CD4-positive, alpha-beta T cell (primary cell): ENCODE data around the gene NAPB. TPM values are rescaled to one million over a fixed set of nuclear protein-coding genes. Genes with fewer than 3 reads are reported as not detected.

Experiments used
- ATAC-seq: fragments of 200-7000 bp; cut with Tn5 transposase; one replicate; pipeline ENCODE4 v1.10.0; 2022; ENCODE audit warnings: mild to moderate bottlenecking; ENCODE audit not compliant: poor library complexity
- CTCF ChIA-PET: fragments of 350-600 bp; sonication (Branson Sonifier 250); formaldehyde crosslinking; loops from one replicate; lab custom pipeline; 2021; ENCODE audit warnings: antibody characterized with exemption, inconsistent platforms; lab: Charles Lee
- POLR2A ChIA-PET: fragments of 350-600 bp; sonication (Branson Sonifier 250); formaldehyde crosslinking; loops from one replicate; lab custom pipeline; 2021; ENCODE audit warnings: antibody characterized with exemption, inconsistent platforms; lab: Charles Lee
- DNase-seq, 14 experiments: peaks; one replicate each; pipeline ENCODE4 v3.0.0-alpha.2; 2013 to 2020; ENCODE audit warnings: mixed read lengths in 2 of 14
- H3K27ac ChIP-seq, 2 donors: one replicate each; pipeline versions ENCODE4 v1.5.1 to v1.7.0; 2013; ENCODE audit warnings: low read length in 2 of 2, low read depth in 1 of 2, mild to moderate bottlenecking in 1 of 2
- H3K27me3 ChIP-seq, 2 experiments: 1 replicate in 1 of 2; 2 replicates in 1 of 2; pipeline versions ENCODE4 v1.6.1 to v1.7.0; 2013; ENCODE audit warnings: low read length in 2 of 2, control low read depth in 1 of 2, mild to moderate bottlenecking in 1 of 2, moderate library complexity in 1 of 2; ENCODE audit not compliant: insufficient read depth in 2 of 2, control insufficient read depth in 1 of 2
- H3K36me3 ChIP-seq: one replicate; pipeline ENCODE4 v1.6.1; 2013; ENCODE audit warnings: low read length, control low read depth; ENCODE audit not compliant: insufficient read depth
- H3K4me1 ChIP-seq: one replicate; pipeline ENCODE4 v1.6.1; 2013; ENCODE audit warnings: low read length, control low read depth; ENCODE audit not compliant: insufficient read depth
- H3K4me3 ChIP-seq: one replicate; pipeline ENCODE4 v1.5.1; 2013; ENCODE audit warnings: mild to moderate bottlenecking, low read length, moderate library complexity
- H3K9me3 ChIP-seq, 2 experiments: 1 replicate in 1 of 2; 2 replicates in 1 of 2; pipeline versions ENCODE4 v1.6.1 to v1.7.0; 2013; ENCODE audit warnings: low read length in 2 of 2, mild to moderate bottlenecking in 2 of 2, control low read depth in 1 of 2, moderate library complexity in 1 of 2; ENCODE audit not compliant: control insufficient read depth in 1 of 2, insufficient read depth in 1 of 2
- H3K27ac Mint-ChIP-seq: one replicate; pipeline ENCODE4 v1.8.0; 2020; ENCODE audit warnings: mixed read lengths
- H3K27me3 Mint-ChIP-seq: one replicate; pipeline ENCODE4 v1.8.0; 2021; ENCODE audit warnings: mixed read lengths
- H3K36me3 Mint-ChIP-seq: one replicate; pipeline ENCODE4 v1.8.0; 2021; ENCODE audit warnings: low read depth, mixed read lengths
- H3K4me1 Mint-ChIP-seq: one replicate; pipeline ENCODE4 v1.8.0; 2021; ENCODE audit warnings: low read depth, mixed read lengths
- H3K4me3 Mint-ChIP-seq: one replicate; pipeline ENCODE4 v1.8.0; 2020; ENCODE audit warnings: mild to moderate bottlenecking, mixed read lengths
- H3K9me3 Mint-ChIP-seq: one replicate; pipeline ENCODE4 v1.8.0; 2020; ENCODE audit warnings: mixed read lengths
- intact Hi-C, 2 experiments: fragments of 100-400 bp; cut with DNase I in 1 of 2; cut with micrococcal nuclease in 1 of 2; formaldehyde crosslinking; loops; one replicate each; pipeline versions ENCODE4 v1.15.1 to v1.9.0; 2023 to 2025; cut with DNase I, micrococcal nuclease
- total RNA-seq, 174 experiments: library from RNA in 2 of 174; stranded (reverse) in 2 of 174; gene quantifications; one replicate each; pipeline ENCODE4 v1.2.3 and lab custom pipeline; 2021 to 2026
- TF ChIP-seq, protein P1 (sequence below): fragments of 200-600 bp; IDR thresholded peaks from one replicate; pipeline ENCODE4 v1.8.0; 2022; ENCODE audit warnings: antibody characterized with exemption, mild to moderate bottlenecking

The NAPB gene
- total RNA-seq, 2 experiments from 2014 or later: 7.5 to 8.9 TPM

DNA sequence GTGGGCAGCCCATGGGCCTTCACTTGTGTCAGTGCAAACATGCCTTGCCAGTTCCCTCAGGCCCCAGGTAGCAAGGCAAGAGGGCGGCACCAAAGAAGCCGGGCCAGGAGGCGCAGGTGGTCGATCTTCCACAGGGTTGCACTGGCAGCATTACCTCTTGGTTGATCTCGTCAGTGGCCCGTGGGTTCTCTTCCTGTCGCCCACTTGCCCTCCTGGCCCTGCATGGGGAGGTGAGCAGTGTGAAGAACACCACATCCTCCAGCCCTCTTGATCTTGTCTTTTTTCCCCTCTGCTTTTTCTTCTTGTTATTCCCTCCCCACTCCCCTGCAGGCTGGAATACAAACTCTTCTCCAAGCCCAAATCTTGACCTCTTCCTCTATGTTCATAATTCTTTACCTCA lies 34.4 kb upstream of the NAPB start:
- no peaks in the 10 kb centered on the region for H3K27me3 ChIP-seq
- H3K27me3 Mint-ChIP-seq: no peaks in the 10 kb centered on the region
- intact Hi-C loops: no loop called here
- H3K9me3 Mint-ChIP-seq: no peaks in the 10 kb centered on the region
- no peak overlapping the region for H3K4me3 ChIP-seq
- H3K36me3 ChIP-seq: no peaks in the 10 kb centered on the region
- H3K36me3 Mint-ChIP-seq: no peaks in the 10 kb centered on the region
- peak in 1 of 14 experiments; percentile 42 for DNase-seq
- no peak overlapping the region for H3K27ac Mint-ChIP-seq
- POLR2A ChIA-PET: no interaction called here
- H3K4me1 ChIP-seq: peaks cover 13% of the 10 kb centered on the region
- H3K27ac ChIP-seq: no peak overlapping the region
- ATAC-seq: no peak
- peaks cover 14% of the 10 kb centered on the region for H3K4me1 Mint-ChIP-seq
- H3K9me3 ChIP-seq: peaks cover 0 to 3% of the 10 kb centered on the region in 2 experiments
- no peak overlapping the region for H3K4me3 Mint-ChIP-seq
- TF ChIP-seq, protein P1, sequence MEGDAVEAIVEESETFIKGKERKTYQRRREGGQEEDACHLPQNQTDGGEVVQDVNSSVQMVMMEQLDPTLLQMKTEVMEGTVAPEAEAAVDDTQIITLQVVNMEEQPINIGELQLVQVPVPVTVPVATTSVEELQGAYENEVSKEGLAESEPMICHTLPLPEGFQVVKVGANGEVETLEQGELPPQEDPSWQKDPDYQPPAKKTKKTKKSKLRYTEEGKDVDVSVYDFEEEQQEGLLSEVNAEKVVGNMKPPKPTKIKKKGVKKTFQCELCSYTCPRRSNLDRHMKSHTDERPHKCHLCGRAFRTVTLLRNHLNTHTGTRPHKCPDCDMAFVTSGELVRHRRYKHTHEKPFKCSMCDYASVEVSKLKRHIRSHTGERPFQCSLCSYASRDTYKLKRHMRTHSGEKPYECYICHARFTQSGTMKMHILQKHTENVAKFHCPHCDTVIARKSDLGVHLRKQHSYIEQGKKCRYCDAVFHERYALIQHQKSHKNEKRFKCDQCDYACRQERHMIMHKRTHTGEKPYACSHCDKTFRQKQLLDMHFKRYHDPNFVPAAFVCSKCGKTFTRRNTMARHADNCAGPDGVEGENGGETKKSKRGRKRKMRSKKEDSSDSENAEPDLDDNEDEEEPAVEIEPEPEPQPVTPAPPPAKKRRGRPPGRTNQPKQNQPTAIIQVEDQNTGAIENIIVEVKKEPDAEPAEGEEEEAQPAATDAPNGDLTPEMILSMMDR: no peak
- CTCF ChIA-PET: no interaction called here

DNA sequence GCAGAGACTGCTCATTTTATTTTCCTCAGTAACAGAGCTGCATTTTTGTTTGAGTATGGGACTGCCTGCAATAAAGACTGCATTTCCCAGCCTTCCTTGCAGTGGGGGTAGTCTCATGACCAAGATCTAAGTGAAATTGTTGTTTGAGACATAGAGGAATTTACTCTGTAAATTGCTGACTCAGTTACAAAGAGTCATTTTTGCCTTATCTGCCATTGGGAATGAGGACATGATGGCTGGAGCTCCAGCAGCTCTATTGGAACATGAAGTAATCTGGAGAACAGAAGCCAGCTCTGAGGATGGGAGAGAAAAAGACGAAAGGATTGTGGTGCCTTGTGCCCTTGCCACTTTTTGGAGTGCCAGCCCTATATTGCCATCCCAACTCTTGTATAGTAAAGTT lies 33.5 kb upstream of the NAPB start:
- Histone ChIP-seq H3K27me3 (no peaks in the 10 kb centered on the region), H3K4me3 (no peak overlapping the region), H3K9me3 (peaks cover 0 to 3% of the 10 kb centered on the region in 2 experiments), H3K4me1 (peaks cover 13% of the 10 kb centered on the region), H3K36me3 (no peaks in the 10 kb centered on the region), H3K27ac (no peak overlapping the region)
- Mint-ChIP-seq H3K27ac (no peak overlapping the region), H3K9me3 (no peaks in the 10 kb centered on the region), H3K4me3 (no peak overlapping the region), H3K4me1 (peaks cover 14% of the 10 kb centered on the region), H3K36me3 (no peaks in the 10 kb centered on the region), H3K27me3 (no peaks in the 10 kb centered on the region)
- POLR2A ChIA-PET: no interaction called here
- CTCF ChIA-PET: no interaction called here
- DNase-seq (no peak), ATAC-seq (no peak)
- intact Hi-C loops: no loop called here
- TF ChIP-seq, protein P1: no peak

DNA sequence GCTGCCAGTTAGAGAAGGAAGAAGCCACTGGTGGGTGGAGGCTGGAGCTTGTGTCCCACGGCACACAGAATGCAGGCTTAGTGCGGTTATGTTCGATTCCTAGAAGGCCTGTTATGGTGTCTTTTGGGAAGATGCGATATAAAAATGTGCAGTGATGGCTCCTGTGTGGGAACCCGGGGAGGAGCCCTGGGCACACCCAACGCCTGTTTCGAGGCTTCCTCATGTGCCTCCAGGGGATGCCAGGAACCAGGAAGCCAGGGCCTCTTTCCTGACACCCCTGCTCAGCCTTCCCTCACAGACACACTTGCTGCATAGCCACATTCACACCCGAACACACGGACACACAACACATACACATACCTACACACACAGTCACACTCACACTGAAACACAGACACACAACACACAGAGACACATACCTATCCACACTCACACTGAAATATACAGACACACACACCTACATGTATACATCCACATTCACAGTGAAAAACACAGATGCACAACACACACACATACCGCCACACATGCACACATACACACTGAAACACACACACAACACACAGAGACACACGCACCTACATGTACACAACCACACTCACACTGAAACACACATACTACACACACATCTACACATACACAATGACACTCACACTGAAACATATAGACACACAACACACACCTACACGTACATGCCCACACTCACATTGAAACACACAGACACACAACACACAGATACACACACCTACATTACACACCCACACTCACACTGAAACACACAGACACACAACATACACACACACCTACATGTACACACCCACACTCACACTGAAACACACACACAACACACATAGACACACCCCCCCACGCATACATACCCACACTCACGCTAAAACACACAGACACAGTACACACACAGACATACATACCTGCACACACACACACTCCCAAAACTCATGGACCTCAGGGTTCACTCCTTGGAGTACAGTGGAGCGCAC lies 32.6 kb upstream of the NAPB start:
- no peak for ATAC-seq
- no peaks in the 10 kb centered on the region for H3K27me3 Mint-ChIP-seq
- CTCF ChIA-PET: no interaction called here

More for the DNA sequence above, 32.6 kb upstream of the NAPB start:
- peaks cover 13% of the 10 kb centered on the region for H3K4me1 ChIP-seq
- no peak overlapping the region for H3K27ac ChIP-seq
- H3K36me3 ChIP-seq: no peaks in the 10 kb centered on the region
- TF ChIP-seq, protein P1: no peak
- H3K4me1 Mint-ChIP-seq: peaks cover 14% of the 10 kb centered on the region
- H3K4me3 ChIP-seq: no peak overlapping the region
- no peaks in the 10 kb centered on the region for H3K9me3 Mint-ChIP-seq
- H3K27me3 ChIP-seq: no peaks in the 10 kb centered on the region
- POLR2A ChIA-PET: no interaction called here
- H3K27ac Mint-ChIP-seq: no peak overlapping the region
- peaks cover 0 to 3% of the 10 kb centered on the region in 2 experiments for H3K9me3 ChIP-seq
- intact Hi-C loops: no loop called here
- no peak overlapping the region for H3K4me3 Mint-ChIP-seq
- H3K36me3 Mint-ChIP-seq: no peaks in the 10 kb centered on the region
- DNase-seq: no peak
